Measurements from ENCODE around the gene EXOSC2.

The EXOSC2 gene

DNA sequence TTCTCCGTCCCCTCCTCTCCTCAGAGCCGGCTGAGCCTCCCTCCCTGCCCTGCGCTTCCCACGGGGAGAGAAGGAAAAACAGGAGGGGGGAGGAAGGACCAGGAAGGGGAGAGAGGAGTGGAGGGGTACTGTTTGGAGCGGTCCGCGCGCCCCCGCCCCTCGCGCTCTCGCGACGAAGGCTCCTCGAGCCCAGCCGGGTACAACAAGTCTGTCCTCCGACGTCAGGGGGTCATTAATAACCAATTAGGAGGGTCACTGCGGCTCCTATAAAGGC, 29.7 kb upstream of the EXOSC2 start:
- TF ChIP-seq, protein P1, sequence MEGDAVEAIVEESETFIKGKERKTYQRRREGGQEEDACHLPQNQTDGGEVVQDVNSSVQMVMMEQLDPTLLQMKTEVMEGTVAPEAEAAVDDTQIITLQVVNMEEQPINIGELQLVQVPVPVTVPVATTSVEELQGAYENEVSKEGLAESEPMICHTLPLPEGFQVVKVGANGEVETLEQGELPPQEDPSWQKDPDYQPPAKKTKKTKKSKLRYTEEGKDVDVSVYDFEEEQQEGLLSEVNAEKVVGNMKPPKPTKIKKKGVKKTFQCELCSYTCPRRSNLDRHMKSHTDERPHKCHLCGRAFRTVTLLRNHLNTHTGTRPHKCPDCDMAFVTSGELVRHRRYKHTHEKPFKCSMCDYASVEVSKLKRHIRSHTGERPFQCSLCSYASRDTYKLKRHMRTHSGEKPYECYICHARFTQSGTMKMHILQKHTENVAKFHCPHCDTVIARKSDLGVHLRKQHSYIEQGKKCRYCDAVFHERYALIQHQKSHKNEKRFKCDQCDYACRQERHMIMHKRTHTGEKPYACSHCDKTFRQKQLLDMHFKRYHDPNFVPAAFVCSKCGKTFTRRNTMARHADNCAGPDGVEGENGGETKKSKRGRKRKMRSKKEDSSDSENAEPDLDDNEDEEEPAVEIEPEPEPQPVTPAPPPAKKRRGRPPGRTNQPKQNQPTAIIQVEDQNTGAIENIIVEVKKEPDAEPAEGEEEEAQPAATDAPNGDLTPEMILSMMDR (conservative IDR thresholded peaks at IDR 0.05; ENCODE audit: low read length) = no peak
- no peak for DNase-seq (ENCODE audit: low read depth)
- H3K4me3 ChIP-seq (ENCODE audit: low read length) = no peak overlapping the region

DNA sequence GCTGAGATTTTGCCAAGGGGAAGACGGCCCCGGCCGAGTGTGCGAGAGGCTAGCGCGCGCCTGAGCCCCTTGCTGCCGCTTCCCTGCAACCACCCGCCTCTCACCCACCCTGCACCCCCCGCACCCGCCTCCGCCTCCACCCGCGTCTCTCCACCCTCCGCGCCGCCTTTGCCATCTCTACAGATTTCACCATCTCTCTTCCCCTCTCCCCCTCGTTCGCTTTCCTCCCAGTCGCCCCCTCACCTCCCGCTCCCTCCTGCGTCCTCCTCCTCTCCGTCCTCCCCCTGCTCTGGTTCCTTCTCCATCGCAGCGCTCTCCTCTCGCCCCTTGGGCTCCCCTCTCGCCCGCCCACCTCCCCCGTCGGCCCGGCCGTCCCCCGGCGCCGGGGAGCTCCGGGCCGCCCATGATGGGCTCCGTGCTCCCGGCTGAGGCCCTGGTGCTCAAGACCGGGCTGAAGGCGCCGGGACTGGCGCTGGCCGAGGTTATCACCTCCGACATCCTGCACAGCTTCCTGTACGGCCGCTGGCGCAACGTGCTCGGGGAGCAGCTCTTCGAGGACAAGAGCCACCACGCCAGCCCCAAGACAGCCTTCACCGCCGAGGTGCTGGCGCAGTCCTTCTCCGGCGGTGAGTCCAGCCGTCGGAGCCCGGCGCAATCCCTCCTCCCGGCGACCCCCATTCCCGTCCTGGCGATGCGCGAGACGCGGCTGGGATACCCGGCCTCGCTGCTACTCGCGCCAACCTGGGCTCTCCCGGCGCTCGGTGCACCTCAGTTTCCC, 29.1 kb upstream of the EXOSC2 start, which contains the start of gene PRDM12:
PRDM12 (plus strand) TSS at position 344 of the 778 bp plus-strand sequence; CDS start at position 404, 60 bp downstream.
- H3K4me3 ChIP-seq (ENCODE audit: low read length) = no peak within 1 kb of the TSS

DNA sequence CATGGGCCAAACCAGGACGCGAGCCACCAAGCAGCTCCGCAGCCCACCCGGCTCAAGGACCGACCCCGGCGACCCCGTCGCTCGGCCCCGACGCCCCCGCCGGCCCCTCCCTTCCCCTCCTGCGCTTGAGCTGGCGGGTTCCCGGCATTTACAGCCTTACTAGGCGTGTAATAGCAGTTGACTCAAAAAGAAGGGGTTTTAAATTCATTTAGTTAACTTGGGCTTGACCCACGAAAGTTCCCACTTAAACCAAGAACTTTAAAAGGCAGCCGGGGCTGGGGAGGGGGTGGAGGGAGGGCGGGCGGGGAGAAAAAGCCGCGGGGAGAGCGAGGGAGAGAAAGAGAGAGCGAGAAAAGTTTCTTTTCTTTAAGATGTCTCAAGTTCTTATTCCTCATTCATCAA, 28.6 kb upstream of the EXOSC2 start:
- H3K4me3 ChIP-seq (ENCODE audit: low read length) = no peak overlapping the region
- no peak for DNase-seq (ENCODE audit: low read depth)
- TF ChIP-seq, protein P1 (conservative IDR thresholded peaks at IDR 0.05; ENCODE audit: low read length) = no peak

More for the DNA sequence above, 29.1 kb upstream of the EXOSC2 start, which contains the start of gene PRDM12:
- no peak for DNase-seq (ENCODE audit: low read depth)
- TF ChIP-seq, protein P1 (conservative IDR thresholded peaks at IDR 0.05; ENCODE audit: low read length) = no peak

DNA sequence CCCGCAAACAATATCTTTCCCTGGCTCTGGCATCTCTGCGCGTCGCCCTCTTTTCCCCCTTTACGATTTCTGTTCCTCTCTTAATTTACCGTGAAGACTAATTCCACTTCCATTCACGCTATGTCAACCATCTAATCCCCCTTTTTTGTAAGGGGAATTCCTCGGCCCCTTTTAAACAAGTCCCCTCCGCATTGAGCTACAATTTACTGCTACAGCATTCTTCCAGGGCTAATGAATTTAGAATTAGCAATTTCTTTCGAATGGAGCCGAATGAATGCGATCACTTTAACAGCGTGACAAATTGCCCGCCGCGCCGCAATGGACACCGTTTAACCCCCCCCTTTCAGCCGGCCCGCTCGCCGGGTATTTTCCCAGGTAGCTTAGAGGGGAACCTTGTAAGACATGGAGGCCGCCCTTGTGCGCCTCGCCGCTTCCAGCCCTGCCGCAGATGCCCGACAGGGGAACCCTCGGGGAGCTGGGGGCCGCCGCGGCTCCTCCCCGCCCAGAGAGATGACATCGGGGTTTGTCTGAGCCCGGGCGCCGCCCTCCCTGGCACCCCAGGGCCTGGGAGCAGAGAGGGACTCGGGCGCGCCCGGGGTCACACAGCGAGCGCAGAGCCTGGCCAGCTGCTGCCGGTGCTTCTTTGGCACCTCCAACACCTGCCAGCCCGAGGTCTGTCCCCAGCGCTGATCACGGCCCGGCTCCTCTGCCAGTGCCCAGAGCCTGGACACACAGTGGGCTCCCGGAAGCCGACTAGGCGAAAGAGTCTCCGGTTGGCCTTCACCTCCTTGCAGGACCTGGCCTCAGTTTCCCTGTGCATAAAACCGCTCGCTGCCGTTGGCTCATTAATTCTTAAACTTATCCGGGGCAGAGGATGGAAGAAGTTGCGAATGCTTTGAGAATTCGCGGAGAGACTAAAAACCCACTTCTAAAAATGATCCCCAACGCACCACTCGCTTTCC, 27.9 kb upstream of the EXOSC2 start:
- TF ChIP-seq, protein P1 (conservative IDR thresholded peaks at IDR 0.05; ENCODE audit: low read length) = no peak
- DNase-seq (ENCODE audit: low read depth) = no peak
- H3K4me3 ChIP-seq (ENCODE audit: low read length) = no peak overlapping the region

DNA sequence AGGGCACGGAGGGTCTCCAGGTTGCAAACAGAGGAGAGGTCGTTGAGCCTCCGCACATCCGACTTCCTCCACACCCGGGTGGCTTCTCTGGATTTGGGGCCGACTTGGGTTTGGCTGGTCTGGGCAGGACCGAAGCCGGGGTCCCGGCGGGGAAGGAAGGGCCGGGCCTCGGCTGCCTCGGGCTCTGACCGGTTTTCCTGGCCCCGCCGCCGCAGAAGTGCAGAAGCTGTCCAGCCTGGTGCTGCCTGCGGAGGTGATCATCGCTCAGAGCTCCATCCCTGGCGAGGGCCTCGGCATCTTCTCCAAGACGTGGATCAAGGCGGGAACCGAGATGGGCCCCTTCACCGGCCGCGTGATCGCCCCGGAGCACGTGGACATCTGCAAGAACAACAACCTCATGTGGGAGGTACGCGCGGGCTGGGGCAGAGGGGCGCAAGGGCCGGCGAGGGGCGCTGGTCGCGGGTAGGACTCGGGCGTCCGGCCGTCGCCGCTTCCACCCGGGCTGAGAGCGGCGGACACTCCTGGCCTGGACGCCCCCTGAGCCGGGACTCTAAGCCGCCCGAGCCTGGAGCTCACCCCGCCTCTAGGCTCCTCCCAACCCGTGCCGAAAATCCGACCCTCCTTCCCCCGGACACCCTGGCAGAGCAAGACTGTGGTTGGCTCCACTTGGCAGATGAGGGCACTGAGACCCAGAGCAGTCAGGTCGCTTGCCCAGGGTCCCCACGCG, 27.0 kb upstream of the EXOSC2 start:
- TF ChIP-seq, protein P1 (conservative IDR thresholded peaks at IDR 0.05; ENCODE audit: low read length) = no peak
- DNase-seq (ENCODE audit: low read depth) = no peak
- H3K4me3 ChIP-seq (ENCODE audit: low read length) = no peak overlapping the region

DNA sequence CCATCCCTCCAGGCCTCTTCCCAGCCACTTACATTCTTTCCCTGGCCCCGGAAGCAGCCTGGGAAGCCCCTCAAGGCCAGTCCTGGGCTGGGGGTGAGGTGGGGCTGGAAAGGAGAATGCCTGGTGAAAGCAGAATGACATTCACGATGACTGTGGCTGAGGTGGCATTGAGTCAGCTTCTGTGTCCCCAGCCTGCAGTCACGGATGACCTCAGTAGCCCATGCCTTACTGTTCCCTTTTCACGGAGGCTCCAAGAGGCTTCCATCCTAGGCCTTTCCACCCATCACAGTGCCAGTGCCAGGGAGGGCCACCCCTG, 26.5 kb upstream of the EXOSC2 start:
- H3K4me3 ChIP-seq (ENCODE audit: low read length) = no peak overlapping the region
- no peak for DNase-seq (ENCODE audit: low read depth)
- TF ChIP-seq, protein P1 (conservative IDR thresholded peaks at IDR 0.05; ENCODE audit: low read length) = no peak
